Measurements from ENCODE around the gene POU2F1.

- TF ChIP-seq CTCF (IDR thresholded peaks at IDR 0.05 in 2 of 3, conservative IDR thresholded peaks at IDR 0.05 in 1 of 3; ENCODE audit: borderline replicate concordance in 1 of 3, insufficient read depth in 1 of 3, low read depth in 2 of 3, low read length in 2 of 3) (no peak), POLR2A (IDR thresholded peaks at IDR 0.05; ENCODE audit: borderline replicate concordance, extremely low read depth, insufficient read depth, insufficient read length) (no peak), POLR2AphosphoS5 (IDR thresholded peaks at IDR 0.05; ENCODE audit: low read depth, low read length) (no peak), SP1 (IDR thresholded peaks at IDR 0.05; ENCODE audit: low read depth) (no peak), RAD21 (IDR thresholded peaks at IDR 0.05; ENCODE audit: low read depth) (no peak)
These were observed 90.0 kb downstream of the POU2F1 start for GRCh38 chr1:167310732-167311131.

All from HCT116 (cell line).